HG02798 (cell line): ENCODE results near the gene FOXN3.

Source experiments
- ATAC-seq: cut with Tn5 transposase; IDR thresholded peaks from one replicate; pipeline ENCODE4 v1.9.1; 2021; ENCODE audit warnings: mild to moderate bottlenecking; ENCODE audit not compliant: unreplicated experiment, poor library complexity

FOXN3 gene

GRCh38 chr14:89386212-89386886 lies 30.7 kb downstream of the FOXN3 start:
- no peak for ATAC-seq

DNA sequence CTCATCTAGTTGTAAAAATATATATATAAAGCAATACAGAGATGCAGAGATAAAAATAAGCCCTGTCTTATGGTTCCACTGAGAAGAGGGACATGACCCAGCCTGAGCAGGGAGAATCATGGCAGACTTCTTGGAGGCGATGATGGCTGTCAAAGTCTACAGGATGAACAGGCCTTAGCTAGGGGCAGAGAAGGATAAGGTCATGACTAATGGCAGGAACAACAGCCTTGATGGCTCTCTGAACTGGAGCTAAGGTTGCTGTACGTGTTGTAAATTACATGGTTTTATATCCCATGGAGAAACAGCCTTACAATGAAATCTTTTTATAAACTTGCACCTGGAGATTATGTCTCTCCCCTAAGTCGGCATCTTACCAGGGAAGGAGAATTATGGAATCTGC lies 32.4 kb downstream of the FOXN3 start:
- no peak for ATAC-seq

GRCh38 chr14:89384023-89384422 lies 33.0 kb downstream of the FOXN3 start:
- peak; percentile 94 for ATAC-seq

DNA sequence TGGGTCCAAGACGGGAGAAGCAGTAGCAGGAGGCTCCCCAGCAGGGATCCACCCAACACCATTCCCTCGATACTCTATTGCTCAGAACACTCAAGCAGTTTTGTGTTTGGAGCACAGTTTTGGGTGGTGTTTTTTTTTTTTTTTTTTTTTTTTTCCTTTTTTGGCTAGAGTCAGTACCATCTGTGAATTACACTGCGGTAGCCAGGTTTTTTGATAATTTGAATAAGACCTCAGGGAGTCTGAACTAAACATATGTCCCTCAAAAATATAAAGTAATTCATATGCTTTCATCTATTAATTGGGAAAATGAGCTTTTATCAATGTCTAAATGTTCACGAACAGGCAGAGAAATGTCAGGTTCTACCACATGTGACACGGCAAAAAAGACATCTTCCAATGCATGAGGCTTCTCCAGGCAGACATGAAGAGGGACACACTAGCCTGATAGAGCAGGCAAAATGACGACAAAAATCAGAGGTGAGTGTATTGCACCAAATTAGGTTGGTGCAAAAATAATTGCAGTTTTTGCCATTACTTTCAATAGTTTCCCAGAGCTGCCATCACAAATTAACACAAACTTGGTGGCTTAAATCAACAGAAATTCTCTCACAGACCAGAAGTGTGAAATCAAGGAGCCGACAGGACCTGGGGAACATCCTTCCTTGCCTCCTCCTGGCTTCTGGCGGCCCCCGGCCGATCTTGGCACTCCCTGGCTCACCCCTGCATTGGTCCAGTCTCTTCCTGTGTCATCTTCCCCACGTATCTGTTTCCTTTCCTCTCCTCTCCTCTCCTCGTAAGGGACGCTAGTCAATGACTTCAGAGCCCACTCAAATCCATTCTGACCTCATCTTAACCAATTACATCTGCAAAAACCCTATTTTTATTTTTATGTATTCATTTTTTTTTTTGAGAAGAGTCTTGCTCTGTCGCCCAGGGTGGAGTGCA lies 33.9 kb downstream of the FOXN3 start:
- ATAC-seq: no peak

- ATAC-seq: no peak
These were observed 34.5 kb downstream of the FOXN3 start for GRCh38 chr14:89382487-89382886.

GRCh38 chr14:89379891-89380820 lies 36.9 kb downstream of the FOXN3 start:
- no peak for ATAC-seq

GRCh38 chr14:89379006-89379405 lies 38.0 kb downstream of the FOXN3 start:
- ATAC-seq: no peak

- peak; percentile 85 for ATAC-seq
These were observed 38.9 kb downstream of the FOXN3 start for GRCh38 chr14:89378119-89378518.

DNA sequence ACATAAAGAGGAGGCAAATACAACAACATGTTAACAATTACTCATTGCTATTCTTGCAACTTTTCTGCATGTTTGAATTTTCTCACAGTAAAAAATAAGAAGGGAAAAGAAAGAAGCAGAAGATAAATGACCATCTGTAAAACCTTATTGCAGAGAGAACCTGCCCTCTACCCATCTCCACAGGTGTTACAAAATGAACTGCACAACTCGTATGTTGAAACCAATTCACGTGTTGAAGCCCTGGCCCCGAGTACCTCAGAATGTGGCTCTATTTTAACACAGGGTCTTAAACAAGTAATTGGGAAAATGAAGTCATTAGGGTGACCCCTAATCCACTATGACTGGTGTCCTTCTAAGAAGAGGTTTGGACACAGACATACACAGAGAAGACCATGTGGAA lies 39.5 kb downstream of the FOXN3 start:
- ATAC-seq: no peak

DNA sequence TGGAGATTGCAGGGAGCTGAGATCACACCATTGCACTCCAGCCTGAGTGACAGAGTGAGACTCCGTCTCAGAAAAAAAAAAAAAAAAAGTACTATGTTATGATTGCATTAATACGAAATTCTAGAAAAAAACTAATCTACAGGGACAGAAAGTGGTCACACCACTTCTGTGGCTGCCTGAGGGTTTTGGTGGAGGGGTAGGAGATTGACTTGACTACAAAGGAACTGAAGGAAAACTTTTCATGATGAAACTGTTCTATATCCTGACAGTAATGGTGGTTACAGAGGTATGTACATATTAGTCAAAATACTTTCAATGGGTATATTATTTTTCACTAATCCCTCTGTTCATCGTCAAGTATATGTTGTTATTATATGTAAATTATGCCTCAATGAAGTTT lies 42.1 kb downstream of the FOXN3 start:
- no peak for ATAC-seq

- ATAC-seq: no peak
These were observed 43.8 kb downstream of the FOXN3 start for GRCh38 chr14:89373185-89373584.

- no peak for ATAC-seq
These were observed 44.5 kb downstream of the FOXN3 start for GRCh38 chr14:89372512-89372883.

DNA sequence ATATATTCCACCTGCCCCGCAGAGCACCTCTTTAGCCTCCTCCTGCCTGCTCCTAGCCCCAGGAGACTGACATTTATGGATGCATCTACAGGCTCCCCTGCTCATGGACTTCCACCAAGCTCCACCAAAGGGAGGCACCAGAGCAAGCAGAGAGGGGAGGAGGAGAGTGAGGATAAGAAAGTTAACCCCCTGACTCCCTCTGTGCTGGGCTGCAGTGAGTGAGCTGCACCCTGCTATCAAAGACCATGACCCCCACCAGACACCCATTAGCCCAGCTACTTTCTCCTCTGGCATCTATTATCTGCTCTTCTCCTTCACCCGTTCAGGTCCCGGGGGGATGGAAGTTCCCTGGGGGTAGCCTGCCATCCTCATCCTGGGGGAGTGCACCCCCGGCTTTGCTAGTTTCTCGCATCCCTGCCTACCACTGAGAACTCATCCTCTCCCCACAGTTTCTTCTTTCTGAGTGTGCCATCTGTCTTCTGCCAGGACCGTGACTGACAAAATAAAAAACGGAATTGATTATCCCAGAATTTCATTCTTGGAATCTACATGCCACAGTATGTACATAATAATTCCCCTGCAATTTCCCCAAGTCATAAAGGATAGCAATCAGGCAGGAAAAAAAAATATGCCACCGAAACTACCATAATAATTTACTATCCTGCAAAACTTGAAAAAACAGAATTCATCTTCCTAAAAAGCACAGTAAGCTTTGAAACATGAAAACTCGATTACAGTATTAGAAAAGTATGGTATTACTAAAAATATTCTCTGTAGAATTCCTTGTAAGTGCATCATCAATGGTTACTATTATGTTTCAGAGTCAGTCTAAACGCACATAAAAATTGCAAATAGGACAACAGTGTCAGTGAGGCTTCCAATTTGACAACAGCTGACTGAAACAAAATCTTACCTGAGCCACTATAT lies 45.2 kb downstream of the FOXN3 start:
- ATAC-seq: no peak

DNA sequence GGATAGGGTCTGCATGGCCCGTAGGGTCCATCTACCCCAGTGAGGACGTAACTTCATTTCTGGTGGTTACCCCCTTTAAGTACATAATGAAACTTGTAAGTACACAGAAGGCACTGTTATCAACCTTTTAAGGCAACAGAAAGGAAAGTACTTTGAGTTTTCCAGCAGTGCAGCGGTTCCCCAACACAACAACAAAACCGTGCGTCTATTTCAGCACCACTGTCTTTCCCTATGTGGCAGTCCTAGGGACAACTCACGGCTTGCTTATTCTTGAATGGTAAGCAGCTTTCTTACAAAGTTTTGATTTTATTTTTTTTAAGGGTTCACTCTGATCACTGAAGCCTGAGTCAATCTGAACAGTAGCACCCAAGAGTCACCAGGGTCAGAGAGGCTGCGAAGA lies 46.3 kb downstream of the FOXN3 start:
- no peak for ATAC-seq

- no peak for ATAC-seq
These were observed 46.7 kb downstream of the FOXN3 start for GRCh38 chr14:89370381-89370780.

- ATAC-seq: no peak
These were observed 47.4 kb downstream of the FOXN3 start for GRCh38 chr14:89369656-89370055.

- ATAC-seq: no peak
These were observed 48.2 kb downstream of the FOXN3 start for GRCh38 chr14:89368490-89369477.

- ATAC-seq: no peak
These were observed 49.3 kb downstream of the FOXN3 start for GRCh38 chr14:89367779-89368120.
